HFF-Myc (cell line): ENCODE results near the gene GABPB2.
"Not testable (repeated sequence)": the region's sequence is repeated elsewhere in the genome, so short reads cannot be mapped to it uniquely, and the experiment has no call there.

Source experiments
- DNase-seq: peaks from one replicate; pipeline ENCODE4 v3.0.0-alpha.2; 2011; ENCODE audit warnings: low read depth; ENCODE audit errors: extremely low read depth
- H3K4me3 ChIP-seq: replicated peaks from 2 replicates; pipeline ENCODE4 v1.5.1; 2011; ENCODE audit warnings: low read depth, mild to moderate bottlenecking, control low read depth, low read length
- TF ChIP-seq, protein P1 (sequence below): IDR thresholded peaks from 2 replicates; pipeline ENCODE4 v1.5.1; 2012; ENCODE audit warnings: mild to moderate bottlenecking, low read depth, low read length, control low read depth; ENCODE audit errors: missing control alignments

Gene GABPB2

DNA sequence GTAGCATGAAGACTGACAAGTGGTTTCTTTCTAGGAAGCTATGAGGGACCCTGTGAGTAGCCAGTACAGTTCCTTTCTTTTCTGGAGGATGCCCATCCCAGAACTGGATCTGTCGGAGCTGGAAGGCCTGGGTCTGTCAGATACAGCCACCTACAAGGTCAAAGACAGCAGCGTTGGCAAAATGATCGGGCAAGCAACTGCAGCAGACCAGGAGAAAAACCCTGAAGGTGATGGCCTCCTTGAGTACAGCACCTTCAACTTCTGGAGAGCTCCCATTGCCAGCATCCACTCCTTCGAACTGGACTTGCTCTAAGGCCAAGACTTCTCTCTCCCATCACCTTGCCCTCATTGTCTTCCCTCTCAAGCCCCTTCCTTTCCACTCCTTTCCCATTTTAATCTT lies 3.4 kb upstream of the GABPB2 start:
- TF ChIP-seq, protein P1, sequence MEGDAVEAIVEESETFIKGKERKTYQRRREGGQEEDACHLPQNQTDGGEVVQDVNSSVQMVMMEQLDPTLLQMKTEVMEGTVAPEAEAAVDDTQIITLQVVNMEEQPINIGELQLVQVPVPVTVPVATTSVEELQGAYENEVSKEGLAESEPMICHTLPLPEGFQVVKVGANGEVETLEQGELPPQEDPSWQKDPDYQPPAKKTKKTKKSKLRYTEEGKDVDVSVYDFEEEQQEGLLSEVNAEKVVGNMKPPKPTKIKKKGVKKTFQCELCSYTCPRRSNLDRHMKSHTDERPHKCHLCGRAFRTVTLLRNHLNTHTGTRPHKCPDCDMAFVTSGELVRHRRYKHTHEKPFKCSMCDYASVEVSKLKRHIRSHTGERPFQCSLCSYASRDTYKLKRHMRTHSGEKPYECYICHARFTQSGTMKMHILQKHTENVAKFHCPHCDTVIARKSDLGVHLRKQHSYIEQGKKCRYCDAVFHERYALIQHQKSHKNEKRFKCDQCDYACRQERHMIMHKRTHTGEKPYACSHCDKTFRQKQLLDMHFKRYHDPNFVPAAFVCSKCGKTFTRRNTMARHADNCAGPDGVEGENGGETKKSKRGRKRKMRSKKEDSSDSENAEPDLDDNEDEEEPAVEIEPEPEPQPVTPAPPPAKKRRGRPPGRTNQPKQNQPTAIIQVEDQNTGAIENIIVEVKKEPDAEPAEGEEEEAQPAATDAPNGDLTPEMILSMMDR: no peak
- no peak for DNase-seq
- no peak overlapping the region for H3K4me3 ChIP-seq

DNA sequence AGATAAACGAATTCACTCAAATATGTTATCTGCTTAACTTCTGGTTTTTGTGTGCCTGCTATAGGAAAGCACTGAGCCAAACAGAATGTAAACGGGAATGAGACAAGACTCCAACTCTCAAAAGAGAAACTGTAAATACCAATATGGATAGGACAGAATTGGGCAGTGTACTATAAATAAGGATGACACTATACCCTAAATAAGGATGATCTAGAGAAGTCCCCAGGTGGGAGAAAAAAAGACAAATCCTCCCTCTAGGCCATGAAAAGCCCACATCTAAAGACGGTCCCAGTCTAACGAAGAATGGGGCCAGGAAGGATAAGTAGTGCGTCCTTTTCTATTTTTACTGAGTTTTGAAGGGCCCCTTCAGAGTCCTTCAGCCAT lies 1.5 kb upstream of the GABPB2 start:
- H3K4me3 ChIP-seq: no peak overlapping the region
- DNase-seq: no peak

DNA sequence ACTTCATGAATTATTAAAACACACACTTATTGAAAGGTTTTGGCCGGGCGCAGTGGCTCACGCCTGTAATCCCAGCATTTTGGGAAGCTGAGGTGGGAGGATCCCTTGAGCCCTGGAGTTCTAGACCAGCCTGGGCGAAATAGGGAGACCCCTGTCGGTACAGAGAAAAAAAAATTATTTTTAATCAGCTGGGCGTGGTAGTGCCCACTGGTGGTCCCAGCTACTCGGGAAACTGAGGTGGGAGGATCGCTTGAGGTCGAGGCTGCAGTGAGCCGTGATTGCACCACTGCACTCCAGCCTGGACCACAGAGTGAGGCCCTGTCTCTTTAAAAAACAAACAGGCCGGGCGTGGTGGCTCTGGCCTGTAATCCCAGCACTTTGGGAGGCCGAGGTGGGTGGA lies 1.7 kb downstream of the GABPB2 start:
- H3K4me3 ChIP-seq: no peak overlapping the region
- TF ChIP-seq, protein P1: peak; percentile 4
- DNase-seq: no peak

More for the DNA sequence above, 1.5 kb upstream of the GABPB2 start:
- TF ChIP-seq, protein P1: no peak

DNA sequence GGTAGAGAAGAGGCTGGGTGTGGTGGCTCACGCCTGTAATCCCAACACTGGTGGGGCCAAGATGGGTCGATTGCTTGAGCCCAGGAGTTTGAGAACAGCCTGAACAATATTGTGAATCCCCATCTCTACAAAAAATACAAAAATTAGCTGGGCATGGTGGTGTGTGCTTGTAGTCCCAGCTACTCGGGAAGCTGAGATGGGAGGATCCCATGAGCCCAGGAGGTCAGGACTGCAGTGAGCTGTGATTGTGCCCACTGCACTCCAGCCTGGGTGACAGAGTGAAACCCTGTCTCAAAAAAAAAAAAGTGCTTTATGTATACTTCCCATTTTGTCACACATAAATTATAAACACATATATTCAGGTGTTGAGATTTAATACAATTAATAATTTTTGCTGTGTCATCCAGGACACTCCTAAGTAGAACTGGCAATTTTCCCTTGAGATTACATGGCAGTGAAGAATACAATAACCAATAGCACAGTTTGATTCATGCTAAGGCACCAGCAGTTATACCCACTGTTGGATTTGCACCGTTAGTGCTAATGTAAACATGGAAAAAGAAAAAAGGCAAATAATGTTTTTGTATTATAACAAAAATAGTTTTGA lies 15.5 kb downstream of the GABPB2 start:
- H3K4me3 ChIP-seq: no peak overlapping the region
- DNase-seq: no peak
- TF ChIP-seq, protein P1: no peak

DNA sequence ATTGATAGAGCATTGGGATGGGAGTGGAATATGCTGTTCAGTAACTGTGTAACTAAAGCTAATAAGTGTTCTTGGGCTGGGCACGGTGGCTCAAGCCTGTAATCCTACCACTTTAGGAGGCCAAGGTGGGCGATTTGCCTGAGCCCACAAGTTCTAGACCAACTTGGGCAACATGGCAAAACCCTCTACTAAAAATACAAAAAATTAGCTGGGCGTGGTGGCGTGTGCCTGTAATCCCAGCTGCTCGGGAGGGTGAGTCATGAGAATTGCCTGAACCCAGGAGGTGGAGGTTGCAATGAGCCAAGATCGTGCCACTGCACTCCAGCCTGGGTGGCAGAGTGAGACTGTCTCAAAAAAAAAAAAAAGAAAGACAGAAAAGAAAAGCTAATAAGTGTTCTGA lies 26.9 kb downstream of the GABPB2 start:
- not testable (repeated sequence) for DNase-seq, H3K4me3 ChIP-seq

GRCh38 chr1:151098126-151098525 lies 27.6 kb downstream of the GABPB2 start:
- no peak overlapping the region for H3K4me3 ChIP-seq
- DNase-seq: no peak
- TF ChIP-seq, protein P1: no peak

DNA sequence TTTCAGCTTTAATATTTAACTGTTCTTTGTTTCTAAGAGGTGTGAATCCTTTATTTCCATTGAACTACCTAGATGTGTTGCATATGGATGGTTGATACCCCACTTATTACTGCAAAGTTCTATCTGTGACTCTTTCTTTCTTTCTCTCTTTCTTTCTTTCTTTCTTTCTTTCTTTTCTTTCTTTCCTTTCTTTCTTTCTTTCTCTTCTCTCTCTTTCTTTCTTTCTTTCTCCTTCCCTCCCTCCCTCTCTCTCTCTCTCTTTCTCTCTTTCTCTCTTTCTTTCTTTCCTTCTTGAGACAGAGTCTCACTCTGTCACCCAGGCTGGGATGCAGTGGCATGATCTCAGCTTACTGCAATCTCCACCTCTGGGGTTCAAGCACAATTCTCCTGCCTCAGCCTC lies 34.1 kb downstream of the GABPB2 start:
- TF ChIP-seq, protein P1: no peak
- no peak for DNase-seq
- H3K4me3 ChIP-seq: no peak overlapping the region
